GM19035 (cell line): ENCODE results near the gene AP3S1.
"Not testable (repeated sequence)": the region's sequence is repeated elsewhere in the genome, so short reads cannot be mapped to it uniquely, and the experiment has no call there.

ENCODE experiments used
- ATAC-seq: cut with Tn5 transposase; IDR thresholded peaks from one replicate; pipeline ENCODE4 v1.9.1; 2021; ENCODE audit not compliant: unreplicated experiment

The AP3S1 gene

DNA sequence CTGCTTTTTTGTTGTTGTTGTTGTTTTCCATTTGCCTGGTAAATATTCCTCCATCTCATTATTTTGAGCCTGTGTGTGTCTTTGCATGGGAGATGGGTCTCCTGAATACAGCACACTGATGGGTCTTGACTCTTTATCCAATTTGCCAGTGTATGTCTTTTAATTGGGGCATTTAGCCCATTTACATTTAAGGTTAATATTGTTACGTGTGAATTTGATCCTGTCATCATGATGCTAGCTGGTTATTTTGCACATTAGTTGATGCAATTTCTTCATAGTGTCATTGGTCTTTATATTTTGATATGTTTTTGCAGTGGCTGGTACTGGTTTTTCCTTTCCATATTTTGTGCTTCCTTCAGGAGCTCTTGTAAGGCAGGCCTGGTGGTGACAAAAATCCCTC is 16.8 kb upstream of the AP3S1 start:
- ATAC-seq: not testable (repeated sequence)

DNA sequence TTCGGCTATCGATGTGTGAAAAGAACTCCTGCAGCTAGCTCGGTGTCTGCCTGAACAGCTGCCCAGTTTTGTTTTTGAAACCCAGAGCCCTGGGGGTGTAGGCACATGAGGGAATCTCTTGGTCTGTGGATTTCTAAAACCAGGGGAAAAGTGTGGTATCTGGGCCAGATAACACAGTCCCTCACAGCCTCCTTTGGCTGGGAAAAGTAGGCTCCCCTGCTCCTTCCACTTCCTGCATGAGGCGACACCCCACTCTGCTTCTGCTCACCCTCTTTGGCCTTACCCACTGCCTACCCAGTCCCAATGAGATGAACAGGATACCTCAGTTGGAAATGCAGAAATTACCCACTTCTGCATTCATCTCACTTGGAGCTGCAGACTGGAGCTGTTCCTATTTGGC is 15.8 kb upstream of the AP3S1 start:
- ATAC-seq: no peak

DNA sequence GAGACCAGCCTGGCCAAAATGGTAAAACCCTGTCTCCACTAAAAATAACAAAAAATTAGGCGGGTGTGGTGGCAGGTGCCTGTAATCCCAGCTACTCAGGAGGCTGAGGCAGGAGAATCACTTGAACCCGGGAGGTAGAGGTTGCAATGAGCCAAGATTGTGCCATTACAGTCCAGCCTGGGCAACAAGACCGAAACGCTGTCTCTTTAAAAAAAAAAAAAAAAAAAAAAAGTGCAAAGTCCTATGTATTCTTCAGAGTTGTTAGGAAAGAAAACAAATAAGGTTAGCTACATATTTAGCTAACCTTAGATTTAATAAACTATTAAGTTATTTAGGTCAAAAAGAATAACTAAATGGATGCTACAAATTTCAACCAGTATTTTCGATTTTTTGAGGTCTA is 11.8 kb upstream of the AP3S1 start:
- ATAC-seq: no peak

DNA sequence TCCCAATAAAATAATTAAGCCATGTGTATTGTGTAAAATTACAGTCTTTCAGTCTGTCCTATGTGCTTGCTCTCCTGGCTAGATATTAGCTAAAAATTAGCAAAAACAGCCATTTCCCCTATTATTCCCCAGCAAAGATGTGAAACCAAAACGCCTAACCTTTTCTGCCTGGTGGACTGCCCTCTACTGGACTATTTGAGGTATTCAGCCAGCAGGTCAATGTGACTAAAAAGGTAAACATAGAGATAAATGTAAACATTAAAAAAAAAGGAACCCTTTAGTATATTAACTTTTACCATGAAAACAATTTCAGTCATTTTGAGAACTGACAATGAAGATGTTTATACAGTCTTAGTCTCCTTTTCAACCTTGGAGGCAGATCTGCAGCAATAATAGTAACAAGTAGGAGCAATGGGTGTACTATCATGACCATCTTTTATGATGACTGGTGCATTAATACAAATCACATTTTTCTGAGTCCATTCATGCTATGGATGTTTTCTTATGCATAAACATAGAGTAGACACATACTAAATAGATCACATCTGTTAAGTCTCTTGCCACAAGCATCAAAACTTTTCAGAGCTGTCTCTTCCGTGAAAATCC is 10.5 kb upstream of the AP3S1 start:
- peak; percentile 76 for ATAC-seq

DNA sequence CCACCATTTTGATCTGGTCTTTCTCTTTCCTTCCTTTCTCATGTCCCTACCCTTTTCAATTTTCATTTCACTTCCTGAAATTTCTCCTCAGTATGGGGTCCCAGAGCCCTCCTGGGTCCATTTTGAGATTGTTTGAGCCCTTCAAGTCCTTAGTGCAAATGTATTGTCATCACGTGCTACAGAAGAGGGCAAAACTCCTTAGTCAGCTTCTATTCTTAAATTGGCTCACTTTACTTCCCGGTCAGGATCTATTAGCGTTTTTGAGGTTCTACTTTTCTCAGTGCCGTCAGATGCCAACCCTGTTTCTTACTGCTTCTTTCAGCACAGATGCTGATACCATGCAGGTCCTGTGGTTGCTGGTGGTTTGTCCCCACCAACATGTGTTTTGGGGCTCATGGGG is 6.3 kb upstream of the AP3S1 start:
- no peak for ATAC-seq

DNA sequence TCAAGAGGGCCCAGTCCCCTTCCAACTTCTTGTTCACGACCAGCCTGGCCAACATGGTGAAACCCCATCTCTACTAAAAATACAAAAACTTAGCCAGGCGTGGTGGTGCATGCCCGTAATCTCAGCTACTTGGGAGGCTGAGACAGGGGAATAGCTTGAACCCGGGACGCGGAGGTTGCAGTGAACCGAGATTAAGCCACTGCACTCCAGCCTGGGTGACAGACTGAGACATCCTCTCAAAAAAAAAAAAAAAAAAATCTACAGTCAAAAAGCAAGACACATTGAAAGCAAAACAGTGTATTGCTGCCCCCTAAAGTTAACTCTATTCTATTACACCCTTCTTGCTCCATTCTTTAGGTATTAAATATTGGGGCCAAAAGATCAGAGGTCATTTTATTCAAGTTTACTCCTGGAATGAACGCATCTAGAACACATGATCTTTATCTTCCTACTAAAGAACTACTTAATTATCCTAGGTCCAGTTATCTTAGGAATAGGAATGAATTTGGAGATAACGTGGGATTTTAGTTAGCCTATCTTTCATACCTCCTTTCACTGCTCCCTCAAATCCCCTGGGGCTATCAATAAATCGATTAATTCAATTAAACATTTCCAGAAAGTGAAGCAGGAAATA is 2.7 kb upstream of the AP3S1 start:
- no peak for ATAC-seq

DNA sequence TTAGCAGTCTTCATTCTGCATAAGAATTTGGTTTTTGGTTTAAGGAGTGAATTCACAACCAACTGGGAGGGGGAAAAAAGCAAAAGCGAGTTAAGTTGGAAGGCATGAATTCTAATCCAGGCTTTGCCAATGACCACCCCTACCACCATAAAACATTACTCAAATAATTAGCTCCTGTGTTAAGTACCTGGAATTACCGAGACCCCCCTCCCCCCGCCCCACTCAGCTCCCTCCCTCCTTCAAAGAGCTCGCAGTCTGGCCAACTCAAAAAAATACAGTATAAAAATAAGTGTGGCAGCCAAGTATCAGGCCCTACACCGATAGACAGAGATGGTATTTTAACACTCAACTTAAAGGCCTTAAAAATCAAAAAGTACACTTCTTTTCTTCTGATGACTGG is 862 bp upstream of the AP3S1 start:
- ATAC-seq: no peak

DNA sequence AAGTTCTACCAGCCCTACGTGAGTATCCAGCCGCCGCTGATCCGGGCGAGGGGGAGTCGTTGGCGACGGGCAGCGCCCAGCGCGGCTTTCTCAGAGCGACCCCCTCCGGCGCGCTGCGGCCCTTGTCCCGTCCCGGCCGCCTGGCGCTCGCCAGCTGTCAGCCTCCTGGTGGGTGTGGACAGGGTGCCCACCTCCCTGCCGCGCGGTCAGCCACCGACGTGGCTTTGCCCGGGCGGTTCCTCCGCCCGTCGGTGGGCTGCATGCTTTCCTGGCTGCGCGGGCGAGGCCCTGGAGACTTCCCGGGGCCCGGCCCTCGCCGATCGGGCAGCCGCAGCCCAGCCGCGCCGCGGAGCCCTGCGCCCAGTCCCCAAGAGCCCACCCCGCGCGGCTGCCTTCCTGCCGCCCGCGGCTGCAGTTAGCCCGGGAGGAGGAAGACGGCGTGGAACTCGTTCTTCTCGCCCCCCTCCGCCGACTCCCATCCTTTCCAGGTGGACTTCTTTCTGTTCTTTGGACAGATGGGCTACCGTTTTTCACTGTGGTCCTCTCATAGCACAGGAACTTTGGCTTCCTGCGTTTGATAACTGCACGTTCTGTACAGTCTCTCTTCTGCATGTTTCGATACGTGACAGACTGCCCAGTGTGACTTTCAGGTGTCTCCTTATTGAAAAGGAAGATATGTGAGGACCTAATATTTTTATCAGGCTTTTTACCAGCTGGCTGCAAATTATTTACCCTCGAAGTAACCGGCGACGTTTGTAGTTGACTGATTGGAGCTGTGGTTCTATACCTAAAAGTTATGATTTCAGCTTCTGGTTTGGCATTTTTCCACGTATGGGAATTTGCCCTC is 577 bp downstream of the AP3S1 start:
- peak; percentile 34 for ATAC-seq

DNA sequence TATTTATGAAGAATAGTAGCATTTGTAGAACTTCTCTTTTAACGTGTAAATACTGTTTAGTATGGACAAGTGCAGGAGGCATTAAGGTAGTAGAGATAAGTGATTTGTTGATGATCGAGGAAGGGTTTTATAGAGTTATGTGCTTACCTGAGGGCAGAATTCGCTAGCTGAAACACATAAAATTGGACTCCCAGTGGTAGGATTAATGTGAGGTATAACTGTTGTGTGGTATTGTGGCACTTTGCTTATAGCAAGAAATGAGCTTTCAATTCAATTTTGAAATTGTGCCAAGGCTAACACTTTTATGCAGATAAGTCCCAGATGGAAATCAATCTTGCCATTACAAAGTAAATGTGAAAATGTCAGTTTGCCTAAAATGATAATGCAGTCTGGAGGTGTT is 1.2 kb downstream of the AP3S1 start:
- ATAC-seq: no peak

DNA sequence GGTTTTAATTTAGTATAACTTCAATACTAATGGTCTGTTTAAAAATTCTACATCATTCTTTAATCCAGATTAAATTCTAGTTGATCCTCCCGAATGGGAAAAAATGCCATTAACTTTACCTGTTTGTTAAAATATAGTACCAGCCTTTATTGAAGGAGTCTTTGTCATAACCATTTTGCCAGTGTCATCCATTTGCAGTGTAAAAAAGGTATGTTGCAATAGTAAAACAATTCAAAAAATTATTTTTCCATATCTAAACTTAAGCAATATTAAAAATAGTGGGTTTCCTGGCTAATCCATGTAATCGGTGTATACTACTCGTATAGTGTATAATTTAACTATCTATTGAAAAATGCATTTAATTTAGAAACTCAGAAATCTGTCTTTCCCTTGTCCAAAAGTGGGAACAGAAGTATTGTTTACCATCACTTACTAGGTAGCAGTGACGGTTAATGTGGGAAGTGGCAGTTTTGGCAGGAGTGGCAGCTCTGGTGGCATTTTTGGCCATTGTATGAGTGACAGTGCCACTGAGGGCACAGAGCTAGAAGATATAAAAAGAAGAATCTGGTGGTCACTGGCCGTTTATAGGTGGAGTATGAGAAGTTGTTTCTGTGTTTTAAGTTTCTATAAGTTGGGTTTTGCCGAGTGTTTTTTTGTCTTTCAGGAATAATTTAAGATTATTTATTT is 1.9 kb downstream of the AP3S1 start:
- ATAC-seq: no peak

DNA sequence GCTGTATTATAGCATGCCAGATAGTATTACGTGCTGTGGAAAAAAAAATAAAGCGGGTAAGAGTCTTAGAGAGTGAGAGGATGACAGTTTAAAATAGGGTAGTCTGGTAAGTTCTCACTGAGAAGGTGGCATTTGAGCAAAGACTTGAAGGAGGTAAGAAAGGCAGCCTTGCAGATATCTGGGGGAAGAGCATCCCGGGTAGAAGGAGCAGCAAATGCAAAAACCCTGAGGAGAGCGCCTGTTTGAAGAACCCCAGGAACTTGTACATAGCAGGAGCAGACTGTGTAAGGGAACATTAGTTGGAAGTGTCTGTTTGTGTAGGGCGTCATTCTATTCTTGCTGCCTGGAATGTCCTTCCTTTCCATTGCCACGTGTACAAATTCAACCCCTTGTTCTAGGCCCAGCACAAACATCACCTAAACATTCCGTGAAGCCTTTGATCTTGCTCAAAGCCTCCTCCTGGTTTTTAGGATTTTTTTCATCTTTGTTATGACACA is 2.6 kb downstream of the AP3S1 start:
- ATAC-seq: no peak

DNA sequence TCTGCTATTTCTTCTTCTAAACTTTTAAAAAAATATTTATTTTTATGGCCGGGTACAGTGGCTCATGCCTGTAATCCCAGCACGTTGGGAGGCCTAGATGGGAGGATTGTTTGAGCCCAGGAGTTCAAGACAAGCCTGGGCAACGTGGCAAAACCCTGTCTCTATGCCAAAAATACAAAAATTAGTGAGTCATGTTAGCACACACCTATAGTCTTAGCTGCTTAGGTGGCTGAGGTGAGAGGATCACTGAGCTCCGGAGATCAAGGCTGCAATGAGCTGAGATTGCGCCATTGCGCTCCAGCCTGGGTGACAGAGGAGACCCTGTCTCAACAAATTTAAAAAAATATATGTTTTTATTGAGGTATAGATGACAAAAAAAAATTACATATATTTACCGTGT is 5.6 kb downstream of the AP3S1 start:
- ATAC-seq: no peak

DNA sequence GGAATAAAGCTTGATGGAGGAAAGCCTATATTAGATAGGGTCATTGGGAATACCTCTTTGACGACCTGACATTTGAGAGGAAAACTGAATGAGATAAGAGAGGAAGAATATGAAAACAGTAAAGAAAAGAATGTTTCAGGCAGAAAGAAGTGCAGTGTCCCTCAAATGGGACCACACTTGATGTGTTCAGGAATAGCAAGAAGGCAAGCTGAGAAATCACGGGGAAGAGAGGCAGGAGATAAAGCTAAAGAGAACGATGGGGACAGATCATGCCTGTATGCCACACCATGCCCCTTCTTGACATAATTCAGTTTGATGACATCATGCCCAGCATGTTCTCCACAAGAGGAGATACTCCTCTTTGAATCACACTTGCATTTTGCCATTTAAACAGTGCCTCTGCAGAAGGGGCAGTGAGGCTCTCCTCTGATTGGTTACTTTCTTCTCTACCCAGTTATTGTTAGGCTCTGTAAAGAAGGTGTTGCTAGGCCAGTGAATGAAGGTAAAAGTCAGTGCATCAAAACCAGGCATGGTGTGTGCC is 7.6 kb downstream of the AP3S1 start:
- no peak for ATAC-seq

DNA sequence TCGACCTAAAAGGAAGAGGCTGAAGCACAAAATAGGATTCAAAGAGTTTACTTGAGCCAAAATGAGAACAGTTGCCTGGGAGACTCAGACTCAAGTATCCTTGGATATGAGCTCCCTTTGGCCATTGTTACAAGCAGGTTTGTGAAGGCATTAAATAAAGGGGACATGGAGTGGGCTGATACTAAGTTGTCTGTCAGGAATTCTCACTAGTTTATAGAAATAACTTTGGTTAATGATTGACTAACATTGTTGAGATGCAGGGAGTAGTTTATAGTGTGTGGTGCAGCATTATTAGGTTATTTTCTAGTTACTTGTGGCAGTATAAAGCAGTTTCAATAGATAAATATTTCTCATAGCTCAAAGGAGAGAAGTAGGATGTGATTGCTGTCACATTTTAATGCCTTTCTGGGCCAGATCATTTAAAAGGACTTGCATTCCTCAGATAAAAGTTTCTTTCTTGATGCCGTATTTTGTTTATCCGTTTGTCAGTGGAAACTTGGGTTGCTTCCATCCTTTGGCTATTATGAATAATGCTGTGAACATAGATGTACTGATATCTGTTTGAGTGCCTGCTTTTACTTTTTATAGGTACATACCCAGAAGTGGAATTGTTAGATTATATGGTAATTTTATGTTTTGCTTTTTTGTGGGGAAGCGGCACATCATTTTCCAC is 9.1 kb downstream of the AP3S1 start:
- ATAC-seq: no peak

DNA sequence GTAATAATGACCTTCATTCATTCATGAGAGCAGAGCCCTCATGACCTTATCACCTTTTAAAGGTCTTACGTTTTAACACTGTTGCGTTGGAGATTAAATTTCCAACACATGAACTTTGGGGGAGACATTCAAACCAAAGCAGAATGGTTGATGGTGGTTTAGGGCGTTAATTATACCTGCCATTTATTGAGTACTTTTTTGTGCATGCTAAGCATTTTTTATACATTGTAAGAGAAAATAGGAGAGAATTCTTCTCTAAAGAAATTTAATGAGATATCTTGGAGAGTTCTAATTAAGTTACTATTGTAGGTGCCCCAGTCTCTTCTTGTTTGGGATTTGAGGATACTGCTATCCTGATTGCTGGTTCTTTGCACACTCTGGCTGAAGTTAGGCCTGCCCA is 12.4 kb downstream of the AP3S1 start:
- ATAC-seq: no peak

DNA sequence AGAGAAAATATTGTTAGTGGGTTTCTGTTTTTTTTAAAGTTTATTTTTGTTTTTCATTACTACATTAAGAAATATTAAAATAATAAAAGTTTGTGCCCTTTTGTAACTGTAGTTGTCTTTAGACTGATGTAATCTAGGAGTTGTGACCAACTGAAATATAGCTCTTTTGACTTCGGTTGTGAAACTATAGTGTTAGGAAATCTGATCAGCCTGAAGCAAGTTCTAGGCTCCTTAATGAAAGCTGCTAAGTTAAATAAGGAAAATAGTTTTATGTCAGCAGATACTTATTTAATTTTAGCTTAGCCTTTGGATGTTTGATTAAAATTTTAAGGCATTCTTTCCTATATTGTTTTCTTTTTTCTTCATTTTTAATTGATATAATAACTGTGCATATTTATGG is 14.2 kb downstream of the AP3S1 start:
- ATAC-seq: no peak

DNA sequence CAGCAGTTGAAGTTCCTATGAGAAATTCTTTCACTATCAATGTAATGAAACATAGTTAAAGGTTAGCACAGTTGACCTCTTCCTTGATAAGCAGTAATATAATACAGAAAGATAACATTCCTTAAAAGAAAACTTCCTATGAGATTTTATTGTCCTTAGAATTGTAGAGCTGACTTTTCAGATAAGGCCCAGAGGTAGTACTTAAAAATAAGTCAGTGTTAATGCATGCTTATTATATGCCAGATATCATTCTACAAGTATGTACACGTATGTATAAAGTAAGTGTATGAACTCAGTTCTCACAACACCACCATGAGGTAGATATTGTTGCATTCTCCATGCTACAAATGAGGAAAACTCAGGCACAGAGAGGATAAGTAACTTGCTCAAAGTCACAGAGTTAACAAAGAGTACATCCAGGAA is 15.3 kb downstream of the AP3S1 start:
- ATAC-seq: no peak

DNA sequence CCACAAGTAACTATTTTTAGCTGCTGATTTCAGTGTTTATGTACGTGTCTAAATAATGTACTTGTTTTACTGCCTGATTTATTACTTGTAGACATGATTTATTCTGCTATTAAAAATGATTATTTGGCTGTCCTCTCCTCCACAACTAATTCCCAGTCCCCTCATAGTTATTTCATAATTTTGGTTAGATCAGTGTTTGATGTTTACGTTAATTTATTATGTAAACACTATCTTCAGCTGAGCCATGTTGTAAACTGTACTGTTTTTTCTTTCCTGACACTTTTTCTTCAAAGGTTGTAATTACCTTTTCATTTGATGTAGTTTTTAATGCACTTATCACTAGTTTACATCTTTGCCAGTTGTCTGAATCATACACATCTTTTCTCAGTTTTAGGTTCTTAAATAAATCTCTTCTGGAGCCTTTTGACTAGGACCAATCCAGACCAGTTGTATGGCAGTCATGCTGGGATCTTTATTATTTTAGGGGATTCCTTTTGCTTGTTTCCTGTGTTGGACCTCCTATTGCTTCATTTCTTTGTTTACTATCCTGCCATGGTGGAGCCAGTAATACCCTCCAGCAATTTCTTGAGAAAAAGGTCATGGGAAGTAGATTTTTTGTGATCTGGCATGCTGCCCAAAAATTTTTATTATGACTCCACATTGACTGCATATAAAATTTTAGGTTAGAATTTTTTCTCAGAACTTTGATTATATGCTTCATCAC is 16.1 kb downstream of the AP3S1 start:
- ATAC-seq: no peak

DNA sequence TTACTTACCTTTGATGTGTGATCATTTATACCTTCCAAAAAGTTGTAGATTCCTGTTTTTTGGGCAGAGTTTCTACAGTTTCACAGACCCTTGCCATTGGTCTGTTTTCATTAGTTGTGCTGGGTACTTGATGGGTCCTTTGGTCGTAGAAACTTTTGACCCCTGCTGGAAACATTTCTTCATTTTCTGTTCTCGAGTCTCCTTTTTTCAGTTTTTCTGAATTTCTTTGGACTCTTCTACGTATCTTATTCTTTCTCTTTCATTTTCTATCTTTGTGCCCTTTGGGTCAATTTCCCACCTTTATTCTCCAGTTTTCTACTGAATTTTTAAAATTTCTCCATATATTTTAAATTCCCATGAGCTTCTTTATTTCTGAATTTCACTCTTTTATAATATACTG is 16.7 kb downstream of the AP3S1 start:
- no peak for ATAC-seq

DNA sequence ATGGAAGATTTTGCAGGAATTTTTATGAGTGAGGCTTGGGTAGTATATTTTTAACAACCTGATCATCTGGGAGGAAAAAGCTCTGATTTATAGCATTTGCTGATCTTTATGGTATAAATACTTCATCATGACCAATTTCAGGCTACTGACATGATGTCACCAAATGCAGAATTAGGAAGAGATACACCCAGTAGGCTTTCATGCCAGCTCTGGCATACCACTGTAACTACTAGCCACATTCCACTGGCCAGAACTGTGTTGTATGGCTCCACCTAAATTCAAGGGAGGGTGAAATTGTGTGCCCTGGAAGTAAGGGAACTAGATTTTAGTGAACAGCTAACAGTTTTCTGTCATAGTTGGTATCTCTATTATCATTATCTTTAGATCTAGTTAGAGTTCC is 17.6 kb downstream of the AP3S1 start:
- ATAC-seq: no peak
